ENCODE results near the gene CD47.

The CD47 gene

GRCh38 chr3:108093021-108093420, 2.2 kb upstream of the CD47 start:
- no peak for TF ChIP-seq EZH2phosphoT487 (IDR thresholded peaks at IDR 0.05; ENCODE audit: low read depth)
- TF ChIP-seq, protein P1, sequence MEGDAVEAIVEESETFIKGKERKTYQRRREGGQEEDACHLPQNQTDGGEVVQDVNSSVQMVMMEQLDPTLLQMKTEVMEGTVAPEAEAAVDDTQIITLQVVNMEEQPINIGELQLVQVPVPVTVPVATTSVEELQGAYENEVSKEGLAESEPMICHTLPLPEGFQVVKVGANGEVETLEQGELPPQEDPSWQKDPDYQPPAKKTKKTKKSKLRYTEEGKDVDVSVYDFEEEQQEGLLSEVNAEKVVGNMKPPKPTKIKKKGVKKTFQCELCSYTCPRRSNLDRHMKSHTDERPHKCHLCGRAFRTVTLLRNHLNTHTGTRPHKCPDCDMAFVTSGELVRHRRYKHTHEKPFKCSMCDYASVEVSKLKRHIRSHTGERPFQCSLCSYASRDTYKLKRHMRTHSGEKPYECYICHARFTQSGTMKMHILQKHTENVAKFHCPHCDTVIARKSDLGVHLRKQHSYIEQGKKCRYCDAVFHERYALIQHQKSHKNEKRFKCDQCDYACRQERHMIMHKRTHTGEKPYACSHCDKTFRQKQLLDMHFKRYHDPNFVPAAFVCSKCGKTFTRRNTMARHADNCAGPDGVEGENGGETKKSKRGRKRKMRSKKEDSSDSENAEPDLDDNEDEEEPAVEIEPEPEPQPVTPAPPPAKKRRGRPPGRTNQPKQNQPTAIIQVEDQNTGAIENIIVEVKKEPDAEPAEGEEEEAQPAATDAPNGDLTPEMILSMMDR (IDR thresholded peaks at IDR 0.05; ENCODE audit: low read depth, low read length) = no peak
- Histone ChIP-seq H2AFZ (ENCODE audit: low read depth, low read length) (no peak overlapping the region), H3K9ac (ENCODE audit: low read length) (no peak overlapping the region), H3K36me3 (replicated peaks; ENCODE audit: low read depth, low read length) (peaks cover under 1% of the 10 kb centered on the region), H3K27ac (ENCODE audit: low read length) (no peak overlapping the region), H3K4me3 (ENCODE audit: low read length) (no peak overlapping the region), H3K9me3 (ENCODE audit: insufficient read depth, low read length) (no peaks in the 10 kb centered on the region), H3K79me2 (ENCODE audit: low read length) (peaks cover 27% of the 10 kb centered on the region), H3K4me2 (ENCODE audit: low read length) (no peak overlapping the region), H3K4me1 (ENCODE audit: low read length) (peaks cover 13% of the 10 kb centered on the region), H4K20me1 (ENCODE audit: insufficient read depth, low read length) (peaks cover 6% of the 10 kb centered on the region), H3K27me3 (ENCODE audit: low read depth, low read length) (peaks cover 17% of the 10 kb centered on the region)

GRCh38 chr3:108092501-108092900, 1.7 kb upstream of the CD47 start:
- Histone ChIP-seq H3K36me3 (replicated peaks; ENCODE audit: low read depth, low read length) (peaks cover 6% of the 10 kb centered on the region), H2AFZ (ENCODE audit: low read depth, low read length) (no peak overlapping the region), H3K27ac (ENCODE audit: low read length) (no peak overlapping the region), H3K4me2 (ENCODE audit: low read length) (no peak overlapping the region), H3K4me1 (ENCODE audit: low read length) (peaks cover 18% of the 10 kb centered on the region), H3K9ac (ENCODE audit: low read length) (no peak overlapping the region), H3K79me2 (ENCODE audit: low read length) (peaks cover 32% of the 10 kb centered on the region), H4K20me1 (ENCODE audit: insufficient read depth, low read length) (peaks cover 11% of the 10 kb centered on the region), H3K9me3 (ENCODE audit: insufficient read depth, low read length) (no peaks in the 10 kb centered on the region), H3K27me3 (ENCODE audit: low read depth, low read length) (peaks cover 12% of the 10 kb centered on the region), H3K4me3 (ENCODE audit: low read length) (no peak overlapping the region)
- TF ChIP-seq, protein P1 (IDR thresholded peaks at IDR 0.05; ENCODE audit: low read depth, low read length) = no peak
- TF ChIP-seq EZH2phosphoT487 (IDR thresholded peaks at IDR 0.05; ENCODE audit: low read depth) = no peak

- Histone ChIP-seq H3K27me3 (ENCODE audit: low read depth, low read length) (peaks cover 9% of the 10 kb centered on the region), H4K20me1 (ENCODE audit: insufficient read depth, low read length) (peaks cover 19% of the 10 kb centered on the region), H3K4me3 (ENCODE audit: low read length) (peak overlapping the region; percentile 98), H3K79me2 (ENCODE audit: low read length) (peaks cover 41% of the 10 kb centered on the region), H3K4me2 (ENCODE audit: low read length) (peak overlapping the region; percentile 91), H3K9me3 (ENCODE audit: insufficient read depth, low read length) (no peaks in the 10 kb centered on the region), H3K36me3 (replicated peaks; ENCODE audit: low read depth, low read length) (peaks cover 14% of the 10 kb centered on the region), H3K4me1 (ENCODE audit: low read length) (peaks cover 19% of the 10 kb centered on the region), H3K27ac (ENCODE audit: low read length) (no peak overlapping the region), H3K9ac (ENCODE audit: low read length) (peak overlapping the region; percentile 94), H2AFZ (ENCODE audit: low read depth, low read length) (no peak overlapping the region; the same call in 1 of the 2 replicates)
- TF ChIP-seq, protein P1 (IDR thresholded peaks at IDR 0.05; ENCODE audit: low read depth, low read length) = no peak
- TF ChIP-seq EZH2phosphoT487 (IDR thresholded peaks at IDR 0.05; ENCODE audit: low read depth) = no peak
Observed at GRCh38 chr3:108091498-108092250, 843 bp upstream of the CD47 start.

DNA sequence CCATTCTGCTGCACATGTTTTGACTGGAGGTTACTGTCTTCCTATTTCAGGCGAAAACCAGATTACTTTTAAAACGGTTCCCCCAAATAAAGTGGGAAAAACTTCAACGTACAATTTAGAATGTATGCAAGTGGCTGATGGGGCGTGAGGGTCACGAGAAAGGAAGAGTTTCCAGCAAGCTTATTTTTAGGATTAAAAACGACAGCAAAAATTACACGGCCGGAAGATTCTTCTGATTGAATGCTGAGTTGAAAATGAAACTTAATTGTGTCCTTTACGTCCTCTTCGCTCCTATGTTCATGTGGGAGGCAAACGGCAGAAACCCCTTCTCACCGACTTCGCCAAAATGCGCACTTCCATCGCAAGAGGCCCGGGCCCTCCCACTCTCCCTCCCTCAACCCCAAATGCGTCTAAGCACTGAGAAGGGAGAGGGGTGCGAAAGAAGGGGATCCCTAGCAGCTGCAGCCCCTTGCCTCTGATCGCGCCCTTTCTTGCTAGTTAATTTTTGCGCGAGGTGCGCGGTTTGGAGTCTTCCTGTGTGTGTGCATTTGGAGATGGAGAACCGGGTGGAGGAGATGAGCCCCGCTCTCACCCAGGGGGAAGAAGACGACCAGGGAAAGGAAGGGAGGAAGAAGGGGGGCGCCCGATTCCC, 656 bp downstream of the CD47 start:
- H3K27ac ChIP-seq (ENCODE audit: low read length) = peak overlapping the region; percentile 68
- peaks cover 34% of the 10 kb centered on the region for H4K20me1 ChIP-seq (ENCODE audit: insufficient read depth, low read length)
- TF ChIP-seq EZH2phosphoT487 (IDR thresholded peaks at IDR 0.05; ENCODE audit: low read depth) = no peak
- TF ChIP-seq, protein P1 (IDR thresholded peaks at IDR 0.05; ENCODE audit: low read depth, low read length) = no peak
- peak overlapping the region; percentile 98 for H3K4me3 ChIP-seq (ENCODE audit: low read length)
- H3K36me3 ChIP-seq (replicated peaks; ENCODE audit: low read depth, low read length) = peaks cover 28% of the 10 kb centered on the region
- peaks cover 9% of the 10 kb centered on the region for H3K27me3 ChIP-seq (ENCODE audit: low read depth, low read length)
- peaks cover 56% of the 10 kb centered on the region for H3K79me2 ChIP-seq (ENCODE audit: low read length)
- H2AFZ ChIP-seq (ENCODE audit: low read depth, low read length) = peak overlapping the region; percentile 49
- peak overlapping the region; percentile 91 for H3K4me2 ChIP-seq (ENCODE audit: low read length)
- H3K9me3 ChIP-seq (ENCODE audit: insufficient read depth, low read length) = no peaks in the 10 kb centered on the region
- H3K9ac ChIP-seq (ENCODE audit: low read length) = peak overlapping the region; percentile 94
- peaks cover 24% of the 10 kb centered on the region for H3K4me1 ChIP-seq (ENCODE audit: low read length)

Measured in OCI-LY3 (cell line).